ENCODE data around the gene GRPEL1. TPM values are rescaled to one million over a fixed set of nuclear protein-coding genes. Genes with fewer than 3 reads are reported as not detected.

GRPEL1 gene
- total and polyA plus RNA-seq, 2 of the 13 experiments (the other 11 are each of a cell fraction or from before 2014, with no cell fraction given) = 32.3 to 141 TPM

DNA sequence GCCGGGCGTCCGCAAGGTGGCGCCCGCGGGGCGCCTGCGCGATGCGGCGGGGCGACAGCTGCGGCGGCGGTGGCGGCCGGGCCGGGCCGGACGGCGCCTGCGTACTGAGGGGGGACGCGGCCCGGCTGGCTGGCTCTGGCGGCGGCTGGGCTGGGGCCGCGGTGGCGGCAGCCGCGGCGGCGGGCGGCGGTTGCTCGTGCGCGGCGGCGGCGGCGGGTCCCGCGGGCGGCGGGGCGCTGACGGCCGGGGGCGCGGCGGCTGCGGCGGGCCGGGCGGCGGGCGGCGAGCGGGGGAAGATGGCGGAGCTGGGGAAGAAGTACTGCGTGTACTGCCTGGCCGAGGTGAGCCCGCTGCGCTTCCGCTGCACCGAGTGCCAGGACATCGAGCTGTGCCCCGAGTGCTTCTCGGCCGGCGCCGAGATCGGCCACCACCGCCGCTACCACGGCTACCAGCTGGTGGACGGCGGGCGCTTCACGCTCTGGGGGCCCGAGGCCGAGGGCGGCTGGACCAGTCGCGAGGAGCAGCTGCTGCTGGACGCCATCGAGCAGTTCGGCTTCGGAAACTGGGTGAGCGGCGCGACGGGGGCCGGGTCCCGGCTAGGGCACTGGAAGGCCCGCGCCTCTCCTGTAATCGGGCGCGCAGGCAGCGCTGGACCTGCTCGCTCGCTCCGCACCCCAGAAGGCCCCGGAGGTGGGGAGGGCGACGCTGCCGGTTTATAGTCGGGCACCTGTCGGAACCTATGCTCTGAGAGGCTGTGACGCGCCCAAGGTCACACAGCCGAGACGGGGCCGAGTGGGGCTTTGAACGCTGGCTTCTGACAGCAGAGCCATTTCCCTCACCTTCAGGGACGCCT lies 24.4 kb downstream of the GRPEL1 start, which contains the start of gene TADA2B (continued):
- TF ChIP-seq, protein P1, sequence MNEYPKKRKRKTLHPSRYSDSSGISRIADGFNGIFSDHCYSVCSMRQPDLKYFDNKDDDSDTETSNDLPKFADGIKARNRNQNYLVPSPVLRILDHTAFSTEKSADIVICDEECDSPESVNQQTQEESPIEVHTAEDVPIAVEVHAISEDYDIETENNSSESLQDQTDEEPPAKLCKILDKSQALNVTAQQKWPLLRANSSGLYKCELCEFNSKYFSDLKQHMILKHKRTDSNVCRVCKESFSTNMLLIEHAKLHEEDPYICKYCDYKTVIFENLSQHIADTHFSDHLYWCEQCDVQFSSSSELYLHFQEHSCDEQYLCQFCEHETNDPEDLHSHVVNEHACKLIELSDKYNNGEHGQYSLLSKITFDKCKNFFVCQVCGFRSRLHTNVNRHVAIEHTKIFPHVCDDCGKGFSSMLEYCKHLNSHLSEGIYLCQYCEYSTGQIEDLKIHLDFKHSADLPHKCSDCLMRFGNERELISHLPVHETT (CRISPR knock-in tag; conservative IDR thresholded peaks at IDR 0.05) = no peak
- no peak for TF ChIP-seq NR2F1 (CRISPR knock-in tag; IDR thresholded peaks at IDR 0.05)
- TF ChIP-seq ZNF557 (CRISPR knock-in tag; IDR thresholded peaks at IDR 0.05) = no peak
- 0 out of 2 replicates have a peak, but pooled peaks have one; percentile 20 for TF ChIP-seq ZMYM4 (CRISPR knock-in tag; IDR thresholded peaks at IDR 0.05)
- TF ChIP-seq NFIC (IDR thresholded peaks at IDR 0.05; ENCODE audit: low read length) = no peak
- no peak for TF ChIP-seq NBN (conservative IDR thresholded peaks at IDR 0.05)
- no peak for TF ChIP-seq REL (CRISPR knock-in tag; conservative IDR thresholded peaks at IDR 0.05)
- TF ChIP-seq ETV6 (CRISPR knock-in tag; conservative IDR thresholded peaks at IDR 0.05) = no peak
- TF ChIP-seq SOX5 (CRISPR knock-in tag; IDR thresholded peaks at IDR 0.05; ENCODE audit: borderline replicate concordance) = no peak
- TF ChIP-seq, protein P2, sequence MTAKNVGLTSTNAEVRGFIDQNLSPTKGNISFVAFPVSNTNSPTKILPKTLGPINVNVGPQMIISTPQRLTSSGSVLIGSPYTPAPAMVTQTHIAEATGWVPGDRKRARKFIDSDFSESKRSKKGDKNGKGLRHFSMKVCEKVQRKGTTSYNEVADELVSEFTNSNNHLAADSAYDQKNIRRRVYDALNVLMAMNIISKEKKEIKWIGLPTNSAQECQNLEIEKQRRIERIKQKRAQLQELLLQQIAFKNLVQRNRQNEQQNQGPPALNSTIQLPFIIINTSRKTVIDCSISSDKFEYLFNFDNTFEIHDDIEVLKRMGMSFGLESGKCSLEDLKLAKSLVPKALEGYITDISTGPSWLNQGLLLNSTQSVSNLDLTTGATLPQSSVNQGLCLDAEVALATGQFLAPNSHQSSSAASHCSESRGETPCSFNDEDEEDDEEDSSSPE (CRISPR knock-in tag; IDR thresholded peaks at IDR 0.05) = no peak
- TF ChIP-seq SP5 (CRISPR knock-in tag; IDR thresholded peaks at IDR 0.05; ENCODE audit: borderline replicate concordance, low read depth) = no peak
- TF ChIP-seq ZIK1 (CRISPR knock-in tag; IDR thresholded peaks at IDR 0.05; ENCODE audit: borderline replicate concordance, low read depth) = no peak
- no peak for TF ChIP-seq PHF21A (CRISPR knock-in tag; IDR thresholded peaks at IDR 0.05)
- TF ChIP-seq, protein P3, sequence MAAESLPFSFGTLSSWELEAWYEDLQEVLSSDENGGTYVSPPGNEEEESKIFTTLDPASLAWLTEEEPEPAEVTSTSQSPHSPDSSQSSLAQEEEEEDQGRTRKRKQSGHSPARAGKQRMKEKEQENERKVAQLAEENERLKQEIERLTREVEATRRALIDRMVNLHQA (CRISPR knock-in tag; IDR thresholded peaks at IDR 0.05) = no peak
- TF ChIP-seq HOXA7 (CRISPR knock-in tag; IDR thresholded peaks at IDR 0.05) = no peak
- TF ChIP-seq, protein P4, sequence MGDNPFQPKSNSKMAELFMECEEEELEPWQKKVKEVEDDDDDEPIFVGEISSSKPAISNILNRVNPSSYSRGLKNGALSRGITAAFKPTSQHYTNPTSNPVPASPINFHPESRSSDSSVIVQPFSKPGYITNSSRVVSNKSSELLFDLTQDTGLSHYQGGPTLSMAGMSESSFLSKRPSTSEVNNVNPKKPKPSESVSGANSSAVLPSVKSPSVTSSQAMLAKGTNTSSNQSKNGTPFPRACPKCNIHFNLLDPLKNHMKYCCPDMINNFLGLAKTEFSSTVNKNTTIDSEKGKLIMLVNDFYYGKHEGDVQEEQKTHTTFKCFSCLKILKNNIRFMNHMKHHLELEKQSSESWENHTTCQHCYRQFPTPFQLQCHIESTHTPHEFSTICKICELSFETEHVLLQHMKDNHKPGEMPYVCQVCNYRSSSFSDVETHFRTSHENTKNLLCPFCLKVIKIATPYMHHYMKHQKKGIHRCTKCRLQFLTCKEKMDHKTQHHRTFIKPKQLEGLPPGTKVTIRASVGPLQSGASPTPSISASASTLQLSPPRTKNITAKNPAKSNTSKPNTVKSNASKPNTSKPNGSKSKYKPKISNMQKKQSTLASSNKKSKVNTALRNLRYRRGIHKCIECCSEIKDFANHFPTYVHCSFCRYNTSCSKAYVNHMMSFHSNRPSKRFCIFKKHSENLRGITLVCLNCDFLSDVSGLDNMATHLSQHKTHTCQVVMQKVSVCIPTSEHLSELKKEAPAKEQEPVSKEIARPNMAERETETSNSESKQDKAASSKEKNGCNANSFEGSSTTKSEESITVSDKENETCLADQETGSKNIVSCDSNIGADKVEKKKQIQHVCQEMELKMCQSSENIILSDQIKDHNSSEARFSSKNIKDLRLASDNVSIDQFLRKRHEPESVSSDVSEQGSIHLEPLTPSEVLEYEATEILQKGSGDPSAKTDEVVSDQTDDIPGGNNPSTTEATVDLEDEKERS (CRISPR knock-in tag; IDR thresholded peaks at IDR 0.05) = no peak
- peak; percentile 84 for TF ChIP-seq PHF8 (CRISPR knock-in tag; IDR thresholded peaks at IDR 0.05)
- TF ChIP-seq, protein P5, sequence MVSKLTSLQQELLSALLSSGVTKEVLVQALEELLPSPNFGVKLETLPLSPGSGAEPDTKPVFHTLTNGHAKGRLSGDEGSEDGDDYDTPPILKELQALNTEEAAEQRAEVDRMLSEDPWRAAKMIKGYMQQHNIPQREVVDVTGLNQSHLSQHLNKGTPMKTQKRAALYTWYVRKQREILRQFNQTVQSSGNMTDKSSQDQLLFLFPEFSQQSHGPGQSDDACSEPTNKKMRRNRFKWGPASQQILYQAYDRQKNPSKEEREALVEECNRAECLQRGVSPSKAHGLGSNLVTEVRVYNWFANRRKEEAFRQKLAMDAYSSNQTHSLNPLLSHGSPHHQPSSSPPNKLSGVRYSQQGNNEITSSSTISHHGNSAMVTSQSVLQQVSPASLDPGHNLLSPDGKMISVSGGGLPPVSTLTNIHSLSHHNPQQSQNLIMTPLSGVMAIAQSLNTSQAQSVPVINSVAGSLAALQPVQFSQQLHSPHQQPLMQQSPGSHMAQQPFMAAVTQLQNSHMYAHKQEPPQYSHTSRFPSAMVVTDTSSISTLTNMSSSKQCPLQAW (CRISPR knock-in tag; IDR thresholded peaks at IDR 0.05) = no peak
- TF ChIP-seq ZNF615 (CRISPR knock-in tag; IDR thresholded peaks at IDR 0.05; ENCODE audit: borderline replicate concordance) = no peak
- peak; percentile 64 for TF ChIP-seq SPEN (CRISPR knock-in tag; IDR thresholded peaks at IDR 0.05; ENCODE audit: low read depth)
- TF ChIP-seq KMT2A (CRISPR knock-in tag; IDR thresholded peaks at IDR 0.05) = 0 out of 2 replicates have a peak, but pooled peaks have one; percentile 39
- peak; percentile 41 for TF ChIP-seq TBX2 (CRISPR knock-in tag; IDR thresholded peaks at IDR 0.05; ENCODE audit: borderline replicate concordance)
- TF ChIP-seq NKX3-1 (CRISPR knock-in tag; IDR thresholded peaks at IDR 0.05) = no peak

Data from HepG2 (cell line).